HepG2 (cell line): Measurements from ENCODE around the gene AAR2. TPM values are rescaled to one million over a fixed set of nuclear protein-coding genes. Genes with fewer than 3 reads are reported as not detected.

Experiments used
- BHLHE40 ChIP-seq: IDR thresholded peaks from 2 replicates; pipeline ENCODE4 v1.6.1; 2011; ENCODE audit warnings: low read length, improper control_type of control experiment
- CHCHD3 ChIP-seq: sonication (generic); formaldehyde crosslinking; IDR thresholded peaks from 2 replicates; pipeline ENCODE4 v1.8.0; 2022; ENCODE audit warnings: mild to moderate bottlenecking, missing genetic modification reagents, moderate library complexity
- CHD4 ChIP-seq: fragments of 200-600 bp; sonication (generic); IDR thresholded peaks from 2 replicates; pipeline ENCODE4 v1.7.0; 2017; ENCODE audit warnings: mild to moderate bottlenecking, low read length, borderline replicate concordance
- ETS1 ChIP-seq: sonication (generic); formaldehyde crosslinking; IDR thresholded peaks from 2 replicates; pipeline ENCODE4 v1.4.0; 2020; ENCODE audit warnings: missing genetic modification reagents
- HNF4A ChIP-seq: sonication (generic); formaldehyde crosslinking; IDR thresholded peaks from 2 replicates; pipeline ENCODE4 v1.4.0; 2020; ENCODE audit warnings: missing genetic modification reagents
- KDM2A ChIP-seq: sonication (generic); formaldehyde crosslinking; IDR thresholded peaks from 2 replicates; pipeline ENCODE4 v1.4.0; 2020; ENCODE audit warnings: low read depth, missing genetic modification reagents, borderline replicate concordance
- MBNL3 ChIP-seq: fragments of 250-450 bp; sonication (Bioruptor Pico); conservative IDR thresholded peaks from 2 replicates; pipeline ENCODE4 v1.8.0; 2022; ENCODE audit warnings: mild to moderate bottlenecking, inconsistent platforms
- MED13 ChIP-seq: sonication (generic); formaldehyde crosslinking; IDR thresholded peaks from 2 replicates; pipeline ENCODE4 v1.5.0; 2020; ENCODE audit warnings: missing genetic modification reagents
- MXI1 ChIP-seq: IDR thresholded peaks from 3 replicates; pipeline ENCODE4 v1.6.1; 2012; ENCODE audit warnings: low read depth, low read length, inconsistent platforms, borderline replicate concordance
- NFYC ChIP-seq: IDR thresholded peaks from 2 replicates; pipeline ENCODE4 v1.6.1; 2016; ENCODE audit warnings: missing genetic modification reagents, missing compliant biosample characterization
- POGZ ChIP-seq: sonication (generic); formaldehyde crosslinking; IDR thresholded peaks from 2 replicates; pipeline ENCODE4 v1.4.0; 2020; ENCODE audit warnings: mild to moderate bottlenecking, missing genetic modification reagents
- PTBP1 ChIP-seq: fragments of 200-400 bp; formaldehyde crosslinking; IDR thresholded peaks from 2 replicates; pipeline ENCODE4 v1.6.1; 2018; ENCODE audit warnings: low read length, low read depth; ENCODE audit not compliant: poor library complexity, severe bottlenecking
- RARA ChIP-seq: IDR thresholded peaks from 2 replicates; pipeline ENCODE4 v1.6.1; 2016; ENCODE audit warnings: missing genetic modification reagents, missing compliant biosample characterization
- REPIN1 ChIP-seq: sonication (generic); formaldehyde crosslinking; IDR thresholded peaks from 2 replicates; pipeline ENCODE4 v1.8.0; 2022; ENCODE audit warnings: missing genetic modification reagents, low read depth, mild to moderate bottlenecking, borderline replicate concordance
- SAFB2 ChIP-seq: sonication (generic); formaldehyde crosslinking; IDR thresholded peaks from 2 replicates; pipeline ENCODE4 v1.5.1; 2020; ENCODE audit warnings: missing genetic modification reagents, low read depth, mild to moderate bottlenecking, borderline replicate concordance
- SRF ChIP-seq: IDR thresholded peaks from 2 replicates; pipeline ENCODE4 v1.6.1; 2011; ENCODE audit warnings: mild to moderate bottlenecking, low read depth, low read length, moderate library complexity
- TAF1 ChIP-seq: sonication (generic); formaldehyde crosslinking; IDR thresholded peaks from 2 replicates; pipeline ENCODE4 v1.4.0; 2020; ENCODE audit warnings: missing genetic modification reagents
- TIGD3 ChIP-seq: sonication (generic); formaldehyde crosslinking; IDR thresholded peaks from 2 replicates; pipeline ENCODE4 v1.5.1; 2020; ENCODE audit warnings: mild to moderate bottlenecking, missing genetic modification reagents, borderline replicate concordance
- ZC3H4 ChIP-seq: sonication (generic); formaldehyde crosslinking; IDR thresholded peaks from 2 replicates; pipeline ENCODE4 v1.4.0; 2020; ENCODE audit warnings: missing genetic modification reagents, borderline replicate concordance
- ZNF432 ChIP-seq: sonication (generic); formaldehyde crosslinking; IDR thresholded peaks from 2 replicates; pipeline ENCODE4 v1.5.0; 2020; ENCODE audit warnings: missing genetic modification reagents, mild to moderate bottlenecking, borderline replicate concordance
- ZNF501 ChIP-seq: sonication (generic); formaldehyde crosslinking; IDR thresholded peaks from 2 replicates; pipeline ENCODE4 v1.5.1; 2020; ENCODE audit warnings: mild to moderate bottlenecking, moderate library complexity, missing genetic modification reagents
- ZNF777 ChIP-seq: sonication (generic); formaldehyde crosslinking; IDR thresholded peaks from 2 replicates; pipeline ENCODE4 v1.4.0; 2020; ENCODE audit warnings: missing genetic modification reagents
- ZSCAN22 ChIP-seq: sonication (generic); formaldehyde crosslinking; IDR thresholded peaks from 2 replicates; pipeline ENCODE4 v1.4.0; 2020; ENCODE audit warnings: mild to moderate bottlenecking, missing genetic modification reagents
- polyA plus RNA-seq, 8 experiments: library from polyadenylated mRNA; depleted of rRNA in 3 of 8; stranded (reverse) in 7 of 8; unstranded in 1 of 8; fragments of >200 nt; fragmentation: Illumina TruSeq in 4 of 8; extraction: Trizol in 4 of 8; gene quantifications; 2 replicates each; pipeline versions ENCODE4 v1.2.1 to v1.2.3, GENCODE V29; 2011 to 2016; ENCODE audit warnings: low read depth in 4 of 8, missing spikeins in 1 of 8, mixed read lengths in 1 of 8; ENCODE audit not compliant: insufficient read depth in 1 of 8
- total RNA-seq, 5 experiments: library from RNA; depleted of rRNA; stranded (reverse); fragments of >200 nt; fragmentation: Illumina TruSeq; extraction: Trizol; gene quantifications; 2 replicates each; pipeline ENCODE4 v1.2.3, GENCODE V29; 2016; ENCODE audit warnings: low read depth in 1 of 5
- TF ChIP-seq, protein P1 (sequence below): sonication (generic); formaldehyde crosslinking; IDR thresholded peaks from 2 replicates; pipeline ENCODE4 v1.5.1; 2020; ENCODE audit warnings: missing genetic modification reagents, mild to moderate bottlenecking, borderline replicate concordance
- TF ChIP-seq, protein P2 (sequence below): sonication (generic); formaldehyde crosslinking; conservative IDR thresholded peaks from 2 replicates; pipeline ENCODE4 v1.4.0; 2020; ENCODE audit warnings: missing genetic modification reagents
- TF ChIP-seq, protein P3 (sequence below): sonication (generic); formaldehyde crosslinking; IDR thresholded peaks from 2 replicates; pipeline ENCODE4 v1.8.1; 2023; ENCODE audit warnings: mild to moderate bottlenecking, missing genetic modification reagents

AAR2 gene
- total and polyA plus RNA-seq, 2 of the 13 experiments (the other 11 are each of a cell fraction or from before 2014, with no cell fraction given): 45.2 to 46.2 TPM

GRCh38 chr20:36235892-36236785, at the start of gene AAR2 (continued):
- TF ChIP-seq, protein P1, sequence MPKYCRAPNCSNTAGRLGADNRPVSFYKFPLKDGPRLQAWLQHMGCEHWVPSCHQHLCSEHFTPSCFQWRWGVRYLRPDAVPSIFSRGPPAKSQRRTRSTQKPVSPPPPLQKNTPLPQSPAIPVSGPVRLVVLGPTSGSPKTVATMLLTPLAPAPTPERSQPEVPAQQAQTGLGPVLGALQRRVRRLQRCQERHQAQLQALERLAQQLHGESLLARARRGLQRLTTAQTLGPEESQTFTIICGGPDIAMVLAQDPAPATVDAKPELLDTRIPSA (CRISPR knock-in tag): no peak; the same call in 1 of the 2 replicates
- TF ChIP-seq RARA (CRISPR knock-in tag) (peak; percentile 49), ZC3H4 (CRISPR knock-in tag) (0 out of 2 replicates have a peak, but pooled peaks have one; percentile 44), MXI1 (peak; percentile 84; the same call in 2 of the 3 replicates), MED13 (CRISPR knock-in tag) (no peak), ZNF501 (CRISPR knock-in tag) (peak; percentile 99), CHCHD3 (CRISPR knock-in tag) (no peak), ZNF777 (peak; percentile 98), TAF1 (CRISPR knock-in tag) (peak; percentile 98), CHD4 (no peak), SAFB2 (CRISPR knock-in tag) (peak; percentile 38; the same call in 1 of the 2 replicates), ZSCAN22 (CRISPR knock-in tag) (no peak; the same call in 1 of the 2 replicates), POGZ (CRISPR knock-in tag) (peak; percentile 100), TIGD3 (CRISPR knock-in tag) (peak; percentile 98), BHLHE40 (no peak), SRF (peak; percentile 89), NFYC (CRISPR knock-in tag) (peak; percentile 76), ZNF432 (CRISPR knock-in tag) (no peak), MBNL3 (CRISPR knock-in tag) (no peak), ETS1 (CRISPR knock-in tag) (0 out of 2 replicates have a peak, but pooled peaks have one; percentile 8), PTBP1 (peak; percentile 91), REPIN1 (CRISPR knock-in tag) (peak; percentile 98), HNF4A (peak; percentile 85), KDM2A (CRISPR knock-in tag) (peak; percentile 100)
- TF ChIP-seq, protein P2, sequence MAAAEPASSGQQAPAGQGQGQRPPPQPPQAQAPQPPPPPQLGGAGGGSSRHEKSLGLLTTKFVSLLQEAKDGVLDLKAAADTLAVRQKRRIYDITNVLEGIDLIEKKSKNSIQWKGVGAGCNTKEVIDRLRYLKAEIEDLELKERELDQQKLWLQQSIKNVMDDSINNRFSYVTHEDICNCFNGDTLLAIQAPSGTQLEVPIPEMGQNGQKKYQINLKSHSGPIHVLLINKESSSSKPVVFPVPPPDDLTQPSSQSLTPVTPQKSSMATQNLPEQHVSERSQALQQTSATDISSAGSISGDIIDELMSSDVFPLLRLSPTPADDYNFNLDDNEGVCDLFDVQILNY (CRISPR knock-in tag): peak; percentile 83
- TF ChIP-seq, protein P3, sequence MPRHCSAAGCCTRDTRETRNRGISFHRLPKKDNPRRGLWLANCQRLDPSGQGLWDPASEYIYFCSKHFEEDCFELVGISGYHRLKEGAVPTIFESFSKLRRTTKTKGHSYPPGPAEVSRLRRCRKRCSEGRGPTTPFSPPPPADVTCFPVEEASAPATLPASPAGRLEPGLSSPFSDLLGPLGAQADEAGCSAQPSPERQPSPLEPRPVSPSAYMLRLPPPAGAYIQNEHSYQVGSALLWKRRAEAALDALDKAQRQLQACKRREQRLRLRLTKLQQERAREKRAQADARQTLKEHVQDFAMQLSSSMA (CRISPR knock-in tag): peak; percentile 90
